RWPE1 (cell line): ENCODE measurements around the gene COMMD10.

ENCODE experiments used
- CTCF ChIA-PET: fragments of 350-600 bp; sonication (Branson Sonifier 250); formaldehyde crosslinking; extraction: SDS; loops from one replicate; lab custom pipeline; 2021; lab: Yijun Ruan, JAX
- POLR2A ChIA-PET: fragments of 400-600 bp; formaldehyde crosslinking; extraction: SDS; loops from one replicate; lab custom pipeline; 2020; ENCODE audit warnings: antibody characterized with exemption; ENCODE audit not compliant: low non-redundant PET; lab: Yijun Ruan, JAX
- DNase-seq: peaks from one replicate; pipeline ENCODE4 v3.0.0; 2012; ENCODE audit warnings: low spot score
- H3K27ac ChIP-seq: fragments of 450-650 bp; 2 replicates; pipeline ENCODE4 v1.5.1; 2017
- TF ChIP-seq, protein P1 (sequence below): fragments of 450-650 bp; conservative IDR thresholded peaks from 2 replicates; pipeline ENCODE4 v1.5.1; 2017; ENCODE audit warnings: low read depth, mild to moderate bottlenecking

COMMD10 gene

GRCh38 chr5:116272281-116272941 lies 187.6 kb downstream of the COMMD10 start:
- TF ChIP-seq, protein P1, sequence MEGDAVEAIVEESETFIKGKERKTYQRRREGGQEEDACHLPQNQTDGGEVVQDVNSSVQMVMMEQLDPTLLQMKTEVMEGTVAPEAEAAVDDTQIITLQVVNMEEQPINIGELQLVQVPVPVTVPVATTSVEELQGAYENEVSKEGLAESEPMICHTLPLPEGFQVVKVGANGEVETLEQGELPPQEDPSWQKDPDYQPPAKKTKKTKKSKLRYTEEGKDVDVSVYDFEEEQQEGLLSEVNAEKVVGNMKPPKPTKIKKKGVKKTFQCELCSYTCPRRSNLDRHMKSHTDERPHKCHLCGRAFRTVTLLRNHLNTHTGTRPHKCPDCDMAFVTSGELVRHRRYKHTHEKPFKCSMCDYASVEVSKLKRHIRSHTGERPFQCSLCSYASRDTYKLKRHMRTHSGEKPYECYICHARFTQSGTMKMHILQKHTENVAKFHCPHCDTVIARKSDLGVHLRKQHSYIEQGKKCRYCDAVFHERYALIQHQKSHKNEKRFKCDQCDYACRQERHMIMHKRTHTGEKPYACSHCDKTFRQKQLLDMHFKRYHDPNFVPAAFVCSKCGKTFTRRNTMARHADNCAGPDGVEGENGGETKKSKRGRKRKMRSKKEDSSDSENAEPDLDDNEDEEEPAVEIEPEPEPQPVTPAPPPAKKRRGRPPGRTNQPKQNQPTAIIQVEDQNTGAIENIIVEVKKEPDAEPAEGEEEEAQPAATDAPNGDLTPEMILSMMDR, result no peak
- DNase-seq, result no peak
- no peak overlapping the region for H3K27ac ChIP-seq
- ChIA-PET POLR2A (no interaction called here), CTCF (interaction anchor here (0.6 kb wide), 1 partner anchor 47 kb away, joined by 6 read pairs; no protein-coding TSS in a partner anchor)

- TF ChIP-seq, protein P1, result no peak
- ChIA-PET POLR2A (no interaction called here), CTCF (interaction anchor here (0.7 kb wide), 1 partner anchor 128 kb away, joined by 4 read pairs; no protein-coding TSS in a partner anchor)
- DNase-seq, result no peak
- no peak overlapping the region for H3K27ac ChIP-seq
Measured at GRCh38 chr5:116273448-116274242, 188.8 kb downstream of the COMMD10 start.

DNA sequence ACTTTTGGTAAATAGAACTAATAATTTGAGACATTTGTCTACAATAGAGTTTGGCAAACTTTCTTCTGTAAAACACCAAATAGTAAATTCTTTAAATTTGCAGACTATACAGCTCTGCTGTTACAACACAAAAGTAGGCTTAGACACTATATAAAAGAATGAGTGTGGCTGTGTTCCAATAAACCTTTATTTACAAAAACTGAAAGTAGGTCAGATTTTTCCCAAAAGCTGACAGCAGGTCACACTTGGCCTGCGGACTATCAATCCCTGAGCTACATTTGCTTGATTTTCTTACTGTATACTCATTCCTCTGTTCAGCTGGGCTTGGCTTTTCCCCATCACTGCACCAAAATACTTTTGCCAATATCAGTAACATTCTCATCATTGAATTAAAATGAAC lies 189.4 kb downstream of the COMMD10 start:
- TF ChIP-seq, protein P1, result no peak
- H3K27ac ChIP-seq, result no peak overlapping the region
- DNase-seq, result no peak
- POLR2A ChIA-PET, result no interaction called here
- CTCF ChIA-PET, result interaction anchor here (0.7 kb wide), 1 partner anchor 129 kb away, joined by 4 read pairs; no protein-coding TSS in a partner anchor

- POLR2A ChIA-PET, result no interaction called here
- H3K27ac ChIP-seq, result no peak overlapping the region
- DNase-seq, result no peak
- CTCF ChIA-PET, result no interaction called here
- TF ChIP-seq, protein P1, result no peak
Measured at GRCh38 chr5:116275282-116275681, 190.5 kb downstream of the COMMD10 start.

- ChIA-PET POLR2A (no interaction called here), CTCF (interaction anchor here (0.6 kb wide), 1 partner anchor 124 kb away, joined by 3 read pairs; no protein-coding TSS in a partner anchor)
- H3K27ac ChIP-seq, result no peak overlapping the region
- DNase-seq, result no peak
- TF ChIP-seq, protein P1, result no peak
Measured at GRCh38 chr5:116276952-116277351, 192.1 kb downstream of the COMMD10 start.

GRCh38 chr5:116280149-116280803 lies 195.5 kb downstream of the COMMD10 start:
- no peak for DNase-seq
- no peak overlapping the region for H3K27ac ChIP-seq
- TF ChIP-seq, protein P1, result no peak
- POLR2A ChIA-PET, result no interaction called here
- CTCF ChIA-PET, result no interaction called here
